Measurements from ENCODE around the gene EVX2. TPM values are rescaled to one million over a fixed set of nuclear protein-coding genes. Genes with fewer than 3 reads are reported as not detected.

EVX2 gene
- total RNA-seq, 1 donor from 2014 or later = 0.10 TPM

DNA sequence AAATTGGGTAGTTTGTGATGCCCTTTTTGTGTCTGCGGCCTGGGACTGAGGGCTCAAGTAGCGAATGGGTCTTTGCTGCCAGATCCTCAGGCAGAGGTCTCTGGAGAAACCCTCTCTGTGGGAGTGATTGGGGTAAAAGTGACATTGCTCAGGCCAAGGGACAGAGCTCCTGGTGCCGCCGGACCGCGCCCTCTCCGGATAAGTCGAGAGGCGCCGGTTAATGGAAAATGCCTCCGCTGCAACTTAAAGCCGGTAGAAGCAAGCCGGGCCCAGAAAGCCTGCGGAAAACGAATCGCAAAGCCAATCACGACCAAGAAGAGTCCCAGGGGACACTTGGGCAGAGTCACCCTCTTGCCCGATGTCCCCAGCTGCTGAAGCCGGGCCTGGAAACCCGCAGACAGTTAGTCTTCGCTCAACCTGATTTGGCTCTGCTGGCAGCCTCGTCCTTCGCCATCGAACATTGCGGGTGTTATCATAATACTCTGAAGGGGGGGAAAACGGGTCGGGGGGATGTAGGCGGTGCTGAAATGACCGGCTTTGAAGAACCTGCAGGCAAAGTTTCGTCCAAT lies 15.5 kb upstream of the EVX2 start:
- Mint-ChIP-seq H3K4me3 (peak overlapping the region; percentile 66), H3K27me3 (peaks cover 98% of the 10 kb centered on the region), H3K4me1 (ENCODE audit: unreplicated experiment) (peaks cover 4% of the 10 kb centered on the region), H3K9me3 (no peaks in the 10 kb centered on the region), H3K27ac (no peak overlapping the region), H3K36me3 (no peaks in the 10 kb centered on the region)
- peak; percentile 59 for DNase-seq (ENCODE audit: extremely low spot score, unreplicated experiment)
- TF ChIP-seq, protein P1, sequence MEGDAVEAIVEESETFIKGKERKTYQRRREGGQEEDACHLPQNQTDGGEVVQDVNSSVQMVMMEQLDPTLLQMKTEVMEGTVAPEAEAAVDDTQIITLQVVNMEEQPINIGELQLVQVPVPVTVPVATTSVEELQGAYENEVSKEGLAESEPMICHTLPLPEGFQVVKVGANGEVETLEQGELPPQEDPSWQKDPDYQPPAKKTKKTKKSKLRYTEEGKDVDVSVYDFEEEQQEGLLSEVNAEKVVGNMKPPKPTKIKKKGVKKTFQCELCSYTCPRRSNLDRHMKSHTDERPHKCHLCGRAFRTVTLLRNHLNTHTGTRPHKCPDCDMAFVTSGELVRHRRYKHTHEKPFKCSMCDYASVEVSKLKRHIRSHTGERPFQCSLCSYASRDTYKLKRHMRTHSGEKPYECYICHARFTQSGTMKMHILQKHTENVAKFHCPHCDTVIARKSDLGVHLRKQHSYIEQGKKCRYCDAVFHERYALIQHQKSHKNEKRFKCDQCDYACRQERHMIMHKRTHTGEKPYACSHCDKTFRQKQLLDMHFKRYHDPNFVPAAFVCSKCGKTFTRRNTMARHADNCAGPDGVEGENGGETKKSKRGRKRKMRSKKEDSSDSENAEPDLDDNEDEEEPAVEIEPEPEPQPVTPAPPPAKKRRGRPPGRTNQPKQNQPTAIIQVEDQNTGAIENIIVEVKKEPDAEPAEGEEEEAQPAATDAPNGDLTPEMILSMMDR (conservative IDR thresholded peaks at IDR 0.05) = no peak

DNA sequence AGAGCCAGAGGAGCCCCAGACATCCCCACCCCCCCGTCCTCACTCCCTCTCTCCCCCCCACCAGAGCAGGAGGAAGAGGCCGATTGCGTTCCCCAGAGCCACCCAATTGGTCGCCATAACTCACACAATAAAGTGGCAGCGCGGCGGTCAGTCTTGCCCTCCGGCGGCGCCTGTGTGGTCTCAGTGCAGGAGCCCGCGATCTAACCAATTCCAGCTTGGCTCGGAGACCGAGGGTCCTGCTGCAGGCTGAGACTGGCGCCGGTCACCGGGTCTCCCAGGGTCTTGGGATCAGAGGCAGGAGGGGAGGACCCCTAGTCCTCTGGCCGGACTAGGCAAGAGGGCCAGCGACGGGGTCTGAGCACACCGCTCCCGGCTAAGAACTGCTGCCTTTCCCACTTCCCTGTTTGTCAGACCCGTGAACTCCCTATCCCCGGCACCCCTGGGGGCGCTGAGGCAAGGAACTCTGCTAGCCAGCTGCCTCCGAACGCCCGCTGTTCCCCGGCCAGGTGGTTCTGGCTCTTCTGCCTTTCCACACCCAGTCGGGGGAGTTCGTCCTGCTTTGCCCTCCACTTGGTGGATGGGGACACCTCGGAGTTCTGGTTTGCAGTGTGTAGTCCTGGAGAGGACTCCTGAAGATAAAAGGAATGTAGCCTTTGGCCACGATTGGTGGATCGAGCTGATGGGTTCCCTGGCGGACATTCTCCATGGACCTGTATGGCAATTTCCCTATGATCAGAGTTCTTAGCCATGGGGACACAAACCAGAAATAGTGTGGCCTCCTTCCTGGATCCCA lies 14.8 kb upstream of the EVX2 start:
- Mint-ChIP-seq H3K9me3 (no peaks in the 10 kb centered on the region), H3K27ac (no peak overlapping the region), H3K27me3 (peaks cover 98% of the 10 kb centered on the region), H3K36me3 (no peaks in the 10 kb centered on the region), H3K4me3 (peak overlapping the region; percentile 86), H3K4me1 (ENCODE audit: unreplicated experiment) (peaks cover 4% of the 10 kb centered on the region)
- peak; percentile 70 for DNase-seq (ENCODE audit: extremely low spot score, unreplicated experiment)
- TF ChIP-seq, protein P1 (conservative IDR thresholded peaks at IDR 0.05) = no peak

DNA sequence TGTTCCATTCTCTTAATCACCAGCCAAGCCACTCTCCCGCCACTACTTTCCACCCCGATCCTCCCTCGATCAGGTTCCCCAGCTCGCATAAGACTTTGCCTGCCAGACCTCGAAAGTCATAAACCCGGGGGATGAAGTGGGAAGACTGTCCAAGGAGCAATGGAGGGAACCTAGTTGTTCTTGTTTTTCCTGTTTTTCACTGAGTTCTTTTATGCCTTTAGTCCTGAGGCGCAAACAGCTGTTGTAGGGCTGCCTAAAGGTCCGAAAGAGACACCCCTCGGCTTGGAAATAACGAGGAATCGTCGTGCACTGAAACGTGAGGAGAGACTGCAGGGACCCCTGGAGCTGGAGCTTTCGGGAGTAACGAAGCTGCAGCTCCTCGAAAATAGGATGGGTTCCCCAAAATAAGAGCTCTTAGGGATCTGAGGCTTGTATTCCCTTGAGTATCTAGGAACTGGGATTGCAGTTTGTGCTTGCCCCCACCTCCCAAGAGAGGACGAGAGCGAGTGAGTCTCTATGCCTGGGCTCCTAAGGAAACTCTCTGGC lies 14.1 kb upstream of the EVX2 start:
- Mint-ChIP-seq H3K9me3 (no peaks in the 10 kb centered on the region), H3K36me3 (no peaks in the 10 kb centered on the region), H3K27me3 (peaks cover 97% of the 10 kb centered on the region), H3K27ac (peak overlapping the region; percentile 1), H3K4me1 (ENCODE audit: unreplicated experiment) (peaks cover 4% of the 10 kb centered on the region), H3K4me3 (peak overlapping the region; percentile 86)
- TF ChIP-seq, protein P1 (conservative IDR thresholded peaks at IDR 0.05) = no peak
- DNase-seq (ENCODE audit: extremely low spot score, unreplicated experiment) = peak; percentile 43

DNA sequence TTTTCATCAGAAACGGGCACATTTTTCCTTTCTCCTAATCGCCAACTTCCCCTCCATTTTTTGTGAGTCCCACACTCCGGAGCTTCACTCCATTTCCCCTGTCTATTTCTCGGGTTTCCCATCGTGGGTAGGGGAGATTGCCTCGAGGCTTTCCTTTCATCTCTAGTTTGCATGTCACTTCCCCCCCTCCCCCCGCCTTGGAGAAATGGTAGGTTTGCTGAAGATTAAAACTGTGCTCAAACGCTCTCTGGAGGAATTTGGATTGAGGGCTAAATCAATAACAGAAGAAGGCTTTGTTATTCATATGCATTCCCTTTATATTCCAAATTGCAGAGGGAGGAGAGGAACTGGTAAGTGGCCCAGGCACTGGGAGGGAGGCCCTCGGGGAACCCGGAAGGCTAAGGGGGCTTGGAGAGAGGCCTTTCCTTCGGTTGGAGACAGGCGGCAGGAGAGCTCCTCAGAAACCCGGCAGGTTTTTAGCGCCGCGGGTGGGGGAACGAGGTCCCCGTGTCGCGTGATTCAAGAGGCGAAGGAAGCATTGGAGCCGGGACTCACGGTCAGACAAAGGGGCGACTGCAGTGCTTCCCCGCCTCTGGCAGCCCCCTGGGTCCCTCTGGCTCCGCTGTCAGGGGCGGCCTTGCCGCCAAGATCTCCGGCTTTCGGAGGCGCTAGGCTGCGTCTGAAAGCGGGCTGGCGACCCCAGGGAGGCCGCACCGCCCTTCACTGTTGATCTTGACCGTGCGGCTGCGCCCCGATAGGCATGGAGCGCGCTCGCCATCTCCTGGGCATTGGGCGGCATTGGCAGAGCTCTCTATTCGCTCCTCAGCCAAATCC lies 13.4 kb upstream of the EVX2 start:
- H3K36me3 Mint-ChIP-seq = no peaks in the 10 kb centered on the region
- peak overlapping the region; percentile 86 for H3K4me3 Mint-ChIP-seq
- DNase-seq (ENCODE audit: extremely low spot score, unreplicated experiment) = peak; percentile 85
- H3K9me3 Mint-ChIP-seq = no peaks in the 10 kb centered on the region
- peak overlapping the region; percentile 1 for H3K27ac Mint-ChIP-seq
- peaks cover 91% of the 10 kb centered on the region for H3K27me3 Mint-ChIP-seq
- peaks cover 4% of the 10 kb centered on the region for H3K4me1 Mint-ChIP-seq (ENCODE audit: unreplicated experiment)
- TF ChIP-seq, protein P1 (conservative IDR thresholded peaks at IDR 0.05) = peak; percentile 91

DNA sequence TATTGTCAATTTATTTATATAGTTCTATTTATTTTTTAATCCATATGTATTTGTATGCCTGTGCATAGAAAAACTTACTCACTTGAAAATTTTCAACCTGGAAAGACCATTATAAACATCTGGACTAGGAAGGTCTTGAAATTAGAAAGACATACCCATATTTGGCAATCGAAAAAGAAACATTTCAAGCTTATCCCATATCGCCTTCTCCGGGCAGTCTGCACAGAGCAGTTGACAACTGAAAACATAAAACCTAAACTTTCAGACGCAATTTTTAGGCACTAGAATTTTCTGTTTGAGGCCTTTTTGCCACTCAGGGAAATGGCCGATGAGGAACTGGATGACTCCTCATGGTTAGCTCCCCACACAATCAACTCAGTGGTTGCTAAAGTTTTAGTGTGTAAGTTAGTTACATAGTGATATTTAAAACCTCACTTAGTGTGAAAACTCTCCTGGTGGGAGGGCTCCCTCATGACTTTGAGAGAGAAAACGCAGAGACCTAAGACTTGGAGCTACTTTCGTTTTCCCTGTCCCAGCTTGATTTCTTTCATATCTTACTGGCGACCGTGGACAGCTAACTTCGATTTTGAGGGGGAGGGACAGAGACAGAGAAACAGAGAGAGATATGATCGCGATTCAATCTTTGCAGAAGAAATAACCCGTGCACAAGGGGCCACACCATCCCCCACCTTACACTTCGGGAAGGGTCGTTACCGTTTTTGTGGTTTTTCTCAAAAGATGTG lies 12.7 kb upstream of the EVX2 start:
- no peaks in the 10 kb centered on the region for H3K9me3 Mint-ChIP-seq
- peak overlapping the region; percentile 86 for H3K4me3 Mint-ChIP-seq
- DNase-seq (ENCODE audit: extremely low spot score, unreplicated experiment) = no peak
- H3K4me1 Mint-ChIP-seq (ENCODE audit: unreplicated experiment) = peaks cover 12% of the 10 kb centered on the region
- TF ChIP-seq, protein P1 (conservative IDR thresholded peaks at IDR 0.05) = no peak
- peaks cover 91% of the 10 kb centered on the region for H3K27me3 Mint-ChIP-seq
- H3K27ac Mint-ChIP-seq = no peak overlapping the region
- no peaks in the 10 kb centered on the region for H3K36me3 Mint-ChIP-seq
